Colon (tissue), 2 donors: ENCODE measurements around the gene SRGAP1.

ENCODE experiments used
- FAIRE-seq: peaks from 2 replicates; lab custom pipeline; 2012; peaks lifted over from hg19 to GRCh38; lab: Jason Lieb, UNC
- donor health status: control.
- donor health status: control.

The SRGAP1 gene

DNA sequence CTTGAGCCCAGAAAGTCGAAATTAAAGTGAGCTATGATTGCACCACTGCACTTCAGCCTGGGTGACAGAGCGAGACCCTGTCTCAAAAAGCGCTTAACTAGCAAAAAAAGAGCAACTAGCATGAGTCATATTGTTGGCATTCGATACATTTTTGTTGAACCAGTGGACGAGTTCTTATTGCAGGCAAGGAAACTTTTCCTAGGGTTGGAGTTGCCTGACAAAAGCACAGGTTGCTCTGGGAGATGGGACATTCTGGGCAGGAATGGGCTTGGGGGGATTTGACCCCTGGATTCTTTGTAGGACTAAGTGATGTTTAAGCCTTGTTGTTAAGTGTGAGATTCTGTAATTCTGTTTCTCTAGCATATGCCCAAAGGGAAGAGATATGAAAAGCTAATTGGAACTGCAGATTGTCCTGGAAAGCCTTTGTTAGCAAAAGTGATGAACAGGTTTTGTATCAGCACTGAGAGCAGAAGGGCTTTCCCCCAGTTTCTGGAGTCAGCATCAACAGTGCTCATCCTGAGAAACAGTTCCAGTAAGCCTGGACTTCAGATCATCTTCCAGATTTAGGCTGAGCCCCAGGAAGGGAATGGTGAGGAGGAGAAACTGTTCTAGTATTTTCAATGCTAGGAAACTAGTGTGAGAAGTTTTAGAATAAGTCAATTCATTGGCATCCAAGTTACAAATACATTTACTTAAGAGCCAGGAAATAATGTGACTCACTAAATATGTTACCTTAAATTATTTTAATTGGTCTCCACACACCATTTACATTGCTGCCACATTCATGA, 123.1 kb downstream of the SRGAP1 start:
- FAIRE-seq, result no peak

GRCh38 chr12:63968673-63969072, 124.2 kb downstream of the SRGAP1 start:
- FAIRE-seq, result no peak

DNA sequence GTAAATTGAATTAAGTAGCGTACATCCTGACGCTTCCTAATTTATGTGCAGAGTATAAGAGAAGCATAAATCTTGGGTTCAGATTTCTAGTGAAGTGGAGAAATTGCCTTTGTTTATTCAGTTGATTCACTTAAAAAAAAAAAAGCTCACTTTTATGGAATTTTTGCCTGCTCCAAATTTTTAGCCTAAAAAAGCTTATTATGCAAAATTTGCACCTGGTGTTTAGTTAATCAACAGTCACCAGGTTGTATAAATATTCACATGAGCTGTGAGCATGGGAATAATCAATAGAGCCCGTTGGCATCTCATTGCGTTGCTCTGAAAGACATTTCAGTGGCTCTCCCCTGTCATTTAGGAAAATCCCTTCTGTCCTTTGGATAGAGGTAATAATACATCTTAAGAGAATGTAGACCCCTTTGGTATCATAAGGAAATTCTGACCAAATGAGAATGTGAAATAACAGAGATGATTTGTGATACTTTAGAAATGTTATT, 132.4 kb downstream of the SRGAP1 start:
- FAIRE-seq, result no peak

DNA sequence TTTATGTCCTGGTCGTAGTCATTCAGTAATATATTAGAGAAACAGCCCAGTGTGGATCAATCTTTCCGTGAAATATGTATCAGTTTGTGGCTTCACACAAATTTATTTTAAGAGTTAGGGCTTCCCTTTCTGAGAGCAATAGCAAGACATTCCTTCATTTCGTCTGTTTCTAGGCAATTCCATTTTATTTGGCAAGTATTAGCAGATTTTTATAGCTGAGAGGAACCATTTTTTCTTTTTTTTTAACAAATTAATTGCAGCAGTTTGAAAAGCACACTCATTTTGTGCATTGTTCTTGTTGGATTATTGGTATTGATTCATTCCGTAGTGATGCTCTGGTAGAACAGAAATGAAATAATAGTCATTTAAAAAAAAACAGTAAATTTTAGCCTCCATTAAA, 132.9 kb downstream of the SRGAP1 start:
- FAIRE-seq, result no peak

DNA sequence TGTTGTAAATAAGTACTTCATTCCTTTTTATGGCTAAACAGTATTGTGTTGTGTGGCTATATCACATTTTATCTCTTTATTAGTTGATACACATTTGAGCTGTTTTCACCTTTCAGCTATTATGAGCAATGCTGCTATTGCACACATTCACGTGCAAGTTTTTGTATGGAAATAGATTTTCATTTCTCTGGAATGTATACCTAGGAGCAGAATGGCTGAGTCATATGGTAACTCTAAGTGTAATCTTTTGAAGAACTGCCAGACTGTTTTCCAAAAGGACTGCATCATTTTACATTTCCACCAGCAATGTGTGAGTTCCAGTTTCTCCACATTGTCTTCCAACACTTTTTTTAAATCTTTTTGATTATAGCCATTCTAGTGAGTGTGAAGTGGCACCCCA, 134.0 kb downstream of the SRGAP1 start:
- FAIRE-seq, result no peak

DNA sequence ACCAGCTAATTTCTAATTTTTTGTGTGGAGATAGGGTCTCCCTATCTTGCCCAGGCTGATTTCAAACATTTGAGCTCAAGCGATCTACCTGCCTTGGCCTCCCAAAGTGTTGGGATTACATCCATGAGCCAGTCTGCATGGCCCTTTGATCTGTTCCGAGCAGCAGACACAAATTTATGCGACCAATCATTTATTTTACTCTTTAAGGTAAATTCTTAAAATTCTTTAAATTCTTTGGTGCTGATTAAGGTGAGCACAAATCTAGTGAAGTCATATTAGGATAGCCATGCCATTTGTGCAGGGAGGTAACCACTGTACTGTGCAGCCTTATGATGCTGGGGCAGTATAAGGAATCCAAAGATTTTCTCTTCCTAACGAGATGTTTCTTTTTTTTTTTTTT, 135.7 kb downstream of the SRGAP1 start:
- FAIRE-seq, result no peak

GRCh38 chr12:63981343-63981742, 136.8 kb downstream of the SRGAP1 start:
- FAIRE-seq, result no peak

GRCh38 chr12:63982604-63983295, 138.2 kb downstream of the SRGAP1 start:
- no peak for FAIRE-seq

DNA sequence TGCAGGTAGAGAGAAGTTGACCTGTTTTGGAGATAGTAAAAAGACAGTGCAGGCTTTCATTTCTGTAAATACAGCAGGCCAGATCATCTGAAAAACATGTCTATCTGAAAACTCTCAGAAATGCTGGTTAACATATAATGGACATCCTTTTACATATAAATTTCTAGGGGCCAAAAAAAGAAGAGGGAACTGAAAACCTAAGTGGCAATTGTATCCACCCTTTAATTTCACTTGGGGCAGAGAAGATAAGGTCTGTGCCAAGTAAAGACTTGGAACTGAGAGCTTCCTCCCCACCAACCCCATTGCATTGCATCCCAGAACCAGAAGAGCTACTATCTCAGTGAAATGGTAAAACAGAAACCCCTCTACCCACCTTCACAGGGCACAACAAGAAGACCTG, 141.0 kb downstream of the SRGAP1 start:
- no peak for FAIRE-seq

- FAIRE-seq, result no peak
These were observed 141.4 kb downstream of the SRGAP1 start for GRCh38 chr12:63985945-63986344.

- no peak for FAIRE-seq
These were observed 144.9 kb downstream of the SRGAP1 start for GRCh38 chr12:63989301-63989845.

DNA sequence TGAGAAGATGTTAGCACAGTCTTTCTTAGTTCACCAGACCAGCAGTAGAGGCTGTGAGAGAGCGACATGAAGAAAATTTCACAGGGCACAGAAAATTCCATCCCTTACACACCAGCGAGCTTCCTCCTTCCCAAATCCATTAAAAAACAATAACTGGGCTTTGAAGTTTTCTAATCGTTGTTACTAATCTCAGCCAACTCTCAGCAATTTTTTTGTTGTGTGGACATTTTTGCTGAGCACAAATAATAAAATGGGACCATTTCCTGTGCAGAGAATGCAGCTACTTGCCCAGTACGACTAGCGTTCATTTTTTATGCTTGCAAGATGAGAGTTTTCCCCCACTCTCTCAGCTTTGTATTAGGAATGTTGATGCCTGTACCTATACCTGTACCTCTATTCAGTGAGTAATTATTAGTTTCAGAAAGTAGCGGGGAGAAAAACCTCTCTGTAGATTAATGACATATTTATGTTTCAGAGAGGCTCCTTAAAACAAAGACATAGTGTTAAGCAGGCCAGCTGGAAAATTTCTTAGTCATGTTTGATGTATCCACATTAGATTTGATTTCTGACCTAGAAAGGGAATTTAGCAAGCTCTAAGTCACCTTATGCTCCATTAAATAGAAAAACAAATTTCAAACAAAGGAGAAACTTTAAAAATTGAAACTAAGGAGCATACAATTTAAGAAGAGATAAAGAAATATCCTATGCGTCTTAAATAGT, 146.5 kb downstream of the SRGAP1 start:
- no peak for FAIRE-seq

DNA sequence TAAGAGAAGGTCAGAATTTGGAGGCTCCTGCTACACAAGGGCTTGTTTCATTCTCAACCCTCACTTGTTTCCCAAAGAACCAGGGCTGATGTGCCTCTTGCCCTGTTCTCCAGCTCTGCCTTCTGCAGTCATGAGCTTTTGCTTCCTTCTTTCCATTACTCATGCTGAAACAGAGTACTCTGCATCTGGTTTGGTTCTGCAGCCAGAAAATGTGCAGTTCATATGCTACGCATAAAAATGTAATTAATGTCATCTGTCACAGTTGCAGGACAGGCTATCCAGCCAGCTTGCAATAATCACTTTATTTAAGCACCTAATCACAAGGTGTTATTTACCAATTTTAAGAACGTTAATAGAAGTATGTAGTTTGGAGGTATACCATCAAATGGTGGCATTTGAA, 150.2 kb downstream of the SRGAP1 start:
- FAIRE-seq, result no peak

GRCh38 chr12:63995512-63995911, 151.0 kb downstream of the SRGAP1 start:
- FAIRE-seq, result no peak

DNA sequence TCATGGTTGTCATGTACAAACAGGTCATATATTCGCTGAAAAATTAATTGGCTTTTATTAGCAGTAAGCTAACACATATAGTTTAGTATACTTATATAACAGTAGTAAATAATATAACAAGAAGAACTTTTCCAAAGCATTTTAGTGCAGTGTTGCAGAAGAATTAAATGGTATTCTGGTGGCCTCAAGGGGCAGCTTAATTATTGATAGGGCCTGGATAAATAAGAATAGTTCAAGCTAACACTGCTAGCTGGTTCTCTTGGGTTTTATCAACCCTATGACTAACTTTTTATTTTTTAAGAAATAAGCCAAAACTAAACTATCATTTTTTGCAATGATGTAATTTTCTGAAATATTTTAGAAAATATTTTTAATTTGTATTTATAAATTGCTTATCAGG, 152.1 kb downstream of the SRGAP1 start:
- no peak for FAIRE-seq

GRCh38 chr12:63997198-63997597, 152.7 kb downstream of the SRGAP1 start:
- no peak for FAIRE-seq

- FAIRE-seq, result no peak
These were observed 154.1 kb downstream of the SRGAP1 start for GRCh38 chr12:63998584-63998983.

DNA sequence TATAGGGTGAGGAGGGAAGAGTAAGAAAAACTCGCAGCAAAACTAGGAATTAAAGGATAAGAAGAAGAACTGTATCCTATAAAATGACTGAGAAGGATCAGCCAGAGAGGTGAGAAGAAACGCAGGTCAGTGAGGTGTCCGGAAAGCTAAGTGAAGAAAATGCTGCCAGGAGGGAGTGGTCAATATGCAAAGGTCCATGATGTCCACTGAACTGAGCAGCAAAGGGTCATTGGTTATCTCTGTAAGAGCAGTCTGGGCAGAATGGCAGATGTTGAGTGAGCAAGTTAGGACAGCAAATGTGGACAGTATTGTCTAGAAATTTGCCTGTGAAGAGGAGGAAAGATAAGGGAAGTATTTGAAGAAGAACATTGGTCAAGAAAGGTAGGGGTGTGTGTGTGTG, 155.4 kb downstream of the SRGAP1 start:
- FAIRE-seq, result no peak

DNA sequence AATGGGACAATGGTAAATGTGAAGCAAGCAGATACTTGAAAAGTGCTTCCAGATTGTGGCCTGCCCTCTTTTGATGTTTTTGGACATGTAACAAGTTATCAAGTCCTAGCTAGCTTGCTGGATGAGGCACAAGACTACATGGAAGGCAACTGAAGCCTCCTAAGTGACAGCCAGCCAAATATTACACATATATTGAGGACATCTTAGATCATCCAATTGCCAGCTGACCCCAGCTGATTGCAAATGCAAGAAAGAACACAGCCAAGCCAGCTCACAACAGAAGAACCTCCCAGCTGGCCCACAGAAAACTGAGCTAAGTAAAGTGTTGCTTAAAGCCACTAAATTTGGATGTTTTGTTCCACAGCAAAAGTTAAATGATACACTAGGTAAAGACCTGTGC, 156.9 kb downstream of the SRGAP1 start:
- FAIRE-seq, result no peak

DNA sequence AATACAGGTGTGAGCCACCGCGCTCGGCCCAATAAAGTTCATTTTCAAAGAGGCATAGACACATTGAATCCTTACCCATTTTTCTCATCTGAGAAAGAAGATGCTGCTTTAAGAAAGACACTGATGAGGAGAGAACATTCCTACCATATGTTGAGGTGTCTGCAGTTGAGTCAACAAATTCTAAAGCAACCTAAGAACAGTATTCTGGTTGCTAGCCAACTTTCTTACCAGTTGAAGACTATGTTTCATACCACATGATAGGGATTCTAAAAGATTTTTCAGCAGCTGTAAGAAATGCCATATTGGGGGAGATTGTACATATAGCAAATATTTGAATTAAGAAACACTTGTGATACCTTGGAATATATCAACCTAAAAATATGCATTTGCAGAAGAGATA, 160.1 kb downstream of the SRGAP1 start:
- no peak for FAIRE-seq

GRCh38 chr12:64006211-64006825, 161.8 kb downstream of the SRGAP1 start:
- no peak for FAIRE-seq

DNA sequence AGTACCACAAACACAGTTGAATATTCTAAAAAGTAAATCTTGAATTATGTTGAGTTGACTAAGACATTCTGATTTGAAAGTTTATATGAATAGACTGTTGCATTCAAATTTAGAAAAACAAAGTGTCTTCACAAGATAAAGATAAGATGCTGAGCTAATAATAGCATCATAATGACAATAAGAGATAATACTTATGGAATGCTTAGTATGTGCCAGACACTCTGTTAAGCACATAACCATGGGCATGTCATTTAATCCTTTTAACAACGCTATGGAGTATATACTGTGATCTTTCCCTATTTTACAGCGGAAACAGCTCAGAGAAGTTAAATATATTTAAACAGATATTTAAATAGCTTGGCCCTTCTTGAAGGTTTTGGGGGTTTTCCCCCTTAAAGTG, 163.4 kb downstream of the SRGAP1 start:
- FAIRE-seq, result no peak
